Measurements from ENCODE around the gene SHKBP1. TPM values are rescaled to one million over a fixed set of nuclear protein-coding genes. Genes with fewer than 3 reads are reported as not detected.
A peak's percentile ranks its signal among the peaks of the same experiment; 100 is the strongest.

SHKBP1 gene
- total RNA-seq, 1 experiment from 2014 or later, result 70.2 TPM

GRCh38 chr19:40601134-40601974 lies 24.7 kb downstream of the SHKBP1 start, which contains the start of gene LTBP4:
LTBP4 (plus strand) TSS chr19:40601369; CDS start chr19:40601388, 19 bp downstream.
- no peak for DNase-seq (ENCODE audit: low spot score)

- DNase-seq (ENCODE audit: low spot score), result no peak
Observed at GRCh38 chr19:40603071-40603388, 26.4 kb downstream of the SHKBP1 start.

- peak; percentile 97 for DNase-seq (ENCODE audit: low spot score)
Observed at GRCh38 chr19:40603389-40604170, 26.9 kb downstream of the SHKBP1 start.

GRCh38 chr19:40604171-40604646 lies 27.5 kb downstream of the SHKBP1 start:
- DNase-seq (ENCODE audit: low spot score), result no peak

GRCh38 chr19:40604647-40605215 lies 28.1 kb downstream of the SHKBP1 start:
- DNase-seq (ENCODE audit: low spot score), result no peak

- DNase-seq (ENCODE audit: low spot score), result peak; percentile 82
Observed at GRCh38 chr19:40605216-40605971, 28.7 kb downstream of the SHKBP1 start.

GRCh38 chr19:40607311-40608239 lies 30.9 kb downstream of the SHKBP1 start:
- no peak for DNase-seq (ENCODE audit: low spot score)

GRCh38 chr19:40608240-40608621 lies 31.6 kb downstream of the SHKBP1 start:
- no peak for DNase-seq (ENCODE audit: low spot score)

GRCh38 chr19:40608957-40609356 lies 32.3 kb downstream of the SHKBP1 start:
- DNase-seq (ENCODE audit: low spot score), result no peak

- peak; percentile 78 for DNase-seq (ENCODE audit: low spot score)
Observed at GRCh38 chr19:40609561-40610395, 33.1 kb downstream of the SHKBP1 start.

GRCh38 chr19:40610396-40611064 lies 33.9 kb downstream of the SHKBP1 start:
- DNase-seq (ENCODE audit: low spot score), result no peak

GRCh38 chr19:40611096-40611495 lies 34.4 kb downstream of the SHKBP1 start:
- no peak for DNase-seq (ENCODE audit: low spot score)

- DNase-seq (ENCODE audit: low spot score), result no peak
Observed at GRCh38 chr19:40611900-40612698, 35.4 kb downstream of the SHKBP1 start.

- no peak for DNase-seq (ENCODE audit: low spot score)
Observed at GRCh38 chr19:40612831-40613689, 36.4 kb downstream of the SHKBP1 start.

- DNase-seq (ENCODE audit: low spot score), result no peak
Observed at GRCh38 chr19:40613690-40614621, 37.3 kb downstream of the SHKBP1 start.

All from A172 (cell line).